ENCODE measurements around the gene ST6GALNAC3.
"Not testable (repeated sequence)": the region's sequence is repeated elsewhere in the genome, so short reads cannot be mapped to it uniquely, and the experiment has no call there.

The ST6GALNAC3 gene

GRCh38 chr1:76190749-76191424 lies 116.3 kb downstream of the ST6GALNAC3 start:
- no peak for DNase-seq (ENCODE audit: low read depth)

GRCh38 chr1:76191561-76191960 lies 117.0 kb downstream of the ST6GALNAC3 start:
- DNase-seq (ENCODE audit: low read depth) = no peak

DNA sequence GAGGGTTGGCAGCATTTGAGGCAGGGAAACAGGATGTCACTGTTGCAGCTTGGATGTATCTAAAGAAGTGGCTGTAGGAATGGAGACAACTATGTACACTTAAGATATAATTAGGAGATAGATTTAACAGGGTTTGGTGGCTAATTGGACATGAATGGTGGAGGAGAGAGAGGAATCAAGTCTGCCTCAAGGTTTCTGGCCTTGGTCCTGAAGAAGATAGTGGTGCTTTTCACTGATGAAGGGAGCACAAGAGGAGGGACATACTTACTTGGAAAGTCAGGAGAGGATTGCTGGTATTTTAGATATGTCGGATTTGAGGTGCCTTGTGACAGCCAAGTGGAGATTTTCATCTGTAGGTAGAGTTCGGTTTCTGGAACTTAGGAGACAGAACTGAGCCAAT lies 123.9 kb downstream of the ST6GALNAC3 start:
- DNase-seq (ENCODE audit: low read depth) = no peak

GRCh38 chr1:76202670-76203069 lies 128.1 kb downstream of the ST6GALNAC3 start:
- DNase-seq (ENCODE audit: low read depth) = no peak

- DNase-seq (ENCODE audit: low read depth) = no peak
Measured at GRCh38 chr1:76203127-76203526, 128.6 kb downstream of the ST6GALNAC3 start.

- DNase-seq (ENCODE audit: low read depth) = no peak
Measured at GRCh38 chr1:76209238-76209637, 134.7 kb downstream of the ST6GALNAC3 start.

DNA sequence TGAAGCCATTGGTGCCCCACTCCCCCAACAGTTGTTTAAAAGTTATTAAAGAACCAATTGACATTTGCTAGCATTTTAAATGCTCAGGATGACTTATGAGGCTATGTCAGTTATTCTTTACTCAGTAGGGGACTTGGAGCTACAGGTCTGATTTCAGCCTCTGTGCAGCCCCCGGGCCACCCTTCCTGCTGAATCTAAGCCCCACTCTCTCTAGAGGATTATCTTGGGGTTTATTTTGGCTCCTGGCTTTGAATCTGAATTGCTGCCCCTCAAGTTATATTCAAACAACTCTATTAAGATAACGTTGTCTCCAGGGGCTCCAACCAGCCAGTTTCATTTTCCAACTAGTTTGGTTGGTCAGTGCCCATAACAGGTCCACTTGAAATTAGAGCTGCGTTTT lies 135.1 kb downstream of the ST6GALNAC3 start:
- no peak for DNase-seq (ENCODE audit: low read depth)

DNA sequence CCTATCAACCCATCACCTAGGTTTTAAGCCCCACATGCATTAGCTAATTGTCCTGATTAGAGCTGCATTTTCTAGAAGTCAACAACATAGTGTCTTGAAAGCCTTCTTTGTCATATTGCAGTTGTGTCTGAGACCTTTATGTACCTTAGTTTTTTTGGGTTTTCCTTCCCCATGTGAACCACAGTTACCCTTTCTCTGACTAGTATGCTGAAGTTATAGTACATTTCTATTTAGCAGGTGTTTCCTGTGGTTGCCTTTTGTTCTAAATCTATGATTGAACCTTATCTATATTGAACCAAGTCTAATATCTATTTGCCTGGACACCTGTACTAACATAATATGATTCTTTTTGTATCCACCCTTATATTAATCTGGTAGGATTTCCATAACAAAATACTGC lies 135.6 kb downstream of the ST6GALNAC3 start:
- no peak for DNase-seq (ENCODE audit: low read depth)

DNA sequence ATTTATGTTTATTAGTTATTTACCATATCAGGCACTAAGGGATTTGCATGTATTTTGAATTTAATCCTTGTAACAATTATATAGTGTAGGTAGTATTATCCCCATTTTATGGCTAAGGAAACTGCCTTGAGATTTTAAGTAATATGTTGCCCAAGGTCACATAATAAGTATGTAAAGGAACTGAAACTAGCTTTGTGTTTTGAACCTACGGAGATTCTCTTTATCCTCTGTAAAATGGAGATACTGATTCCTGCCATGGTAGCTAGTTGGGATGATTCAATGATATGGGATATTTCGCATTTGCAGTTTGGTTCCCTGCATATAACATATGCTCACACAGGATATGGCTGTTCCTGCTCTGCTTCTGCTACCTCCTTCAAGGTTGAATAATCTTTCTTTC lies 144.3 kb downstream of the ST6GALNAC3 start:
- DNase-seq (ENCODE audit: low read depth) = no peak

DNA sequence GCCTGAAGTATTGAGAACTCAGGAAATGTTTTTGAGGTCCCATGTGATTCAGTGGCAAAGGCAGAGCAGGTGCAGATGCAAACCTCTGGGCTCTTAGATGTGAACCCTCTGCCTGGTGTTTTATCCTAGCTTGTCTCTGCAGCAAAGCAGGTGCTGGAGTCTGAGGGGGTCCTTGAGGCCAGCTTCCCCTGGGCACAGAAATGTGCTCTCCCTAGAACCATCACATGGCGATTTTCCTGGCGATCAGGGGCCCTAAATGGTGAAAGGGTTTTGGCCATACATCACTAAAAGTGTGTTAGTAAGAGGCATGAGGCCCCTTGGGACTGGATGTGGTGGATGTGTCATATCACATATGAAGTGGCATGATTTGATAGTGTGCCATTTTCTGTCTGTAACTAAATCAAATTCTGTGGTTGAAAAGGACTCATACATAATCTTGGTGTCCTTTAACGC lies 144.8 kb downstream of the ST6GALNAC3 start:
- no peak for DNase-seq (ENCODE audit: low read depth)

DNA sequence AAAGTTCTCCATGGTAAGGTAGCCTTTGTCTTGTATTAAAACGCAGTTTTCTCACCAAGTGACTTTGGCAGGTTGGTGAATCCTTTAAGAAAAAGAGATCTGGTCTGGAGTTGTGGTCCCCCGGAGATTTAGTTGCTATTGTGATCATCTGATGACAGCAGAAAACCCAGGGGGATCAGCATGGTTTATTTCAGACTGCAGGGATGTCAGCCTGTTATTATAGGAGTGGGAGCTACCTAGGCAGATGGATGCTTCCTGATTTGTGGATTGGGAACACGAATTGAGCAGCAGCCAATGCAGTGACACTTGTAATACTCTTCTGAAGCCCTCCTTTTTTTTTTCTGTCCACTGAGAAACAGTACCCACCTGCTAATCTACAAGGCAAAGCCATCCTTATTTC lies 150.2 kb downstream of the ST6GALNAC3 start:
- DNase-seq (ENCODE audit: low read depth) = no peak

GRCh38 chr1:76225526-76225925 lies 151.0 kb downstream of the ST6GALNAC3 start:
- no peak for DNase-seq (ENCODE audit: low read depth)

DNA sequence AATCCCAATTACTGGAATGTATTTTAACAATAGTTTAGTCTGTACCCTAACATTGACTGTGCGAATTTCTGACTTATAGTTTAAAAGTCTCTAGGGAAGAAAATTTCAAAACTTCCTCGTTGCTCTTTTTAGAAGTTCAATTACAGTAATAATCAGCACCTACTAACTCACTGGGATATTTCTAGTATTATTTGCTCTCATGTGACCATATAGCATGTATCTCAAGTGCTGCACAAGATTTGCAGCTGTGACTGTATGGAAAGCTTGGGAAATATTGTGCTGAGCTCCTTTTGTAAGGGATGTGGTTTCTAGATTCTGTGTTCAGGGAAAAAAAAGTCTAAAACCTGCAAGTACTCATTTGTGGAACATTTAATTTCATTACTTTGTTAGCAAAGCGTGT lies 153.1 kb downstream of the ST6GALNAC3 start:
- DNase-seq (ENCODE audit: low read depth) = no peak

DNA sequence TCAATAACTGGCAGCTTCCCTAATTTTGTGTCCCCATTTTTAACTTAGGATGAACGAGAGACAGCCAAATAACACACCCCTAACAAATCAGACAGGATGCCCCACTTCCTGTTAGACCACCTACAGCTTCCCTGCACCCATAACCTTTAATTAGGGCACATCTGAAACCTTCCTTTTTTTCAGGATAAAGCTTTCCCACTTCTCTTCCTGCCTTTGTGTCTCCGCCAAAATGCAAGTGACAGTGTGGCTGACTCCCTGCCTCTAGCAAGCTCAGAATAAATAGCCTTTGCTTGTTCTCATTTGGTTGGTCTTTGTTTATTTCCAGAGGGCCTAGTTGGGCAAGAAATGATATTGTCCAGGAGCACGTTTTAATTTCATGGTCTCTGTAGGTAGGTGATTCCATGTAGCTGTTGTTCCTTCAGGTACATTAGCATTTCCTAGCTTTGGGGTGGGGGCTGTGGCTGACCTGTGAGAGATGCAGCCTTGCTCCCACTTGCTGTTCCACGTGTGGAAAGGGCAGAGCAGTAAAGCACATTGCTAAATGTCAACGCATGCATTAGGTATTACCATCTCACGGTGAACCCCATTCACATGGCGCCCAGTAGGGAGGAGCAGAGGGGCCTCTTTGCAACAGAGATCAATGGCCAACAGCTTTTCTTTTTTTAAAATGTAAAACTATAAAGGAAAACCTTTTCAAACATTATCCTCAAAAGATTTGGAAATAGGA lies 154.9 kb downstream of the ST6GALNAC3 start:
- no peak for DNase-seq (ENCODE audit: low read depth)

- DNase-seq (ENCODE audit: low read depth) = no peak
Measured at GRCh38 chr1:76230842-76231281, 156.3 kb downstream of the ST6GALNAC3 start.

GRCh38 chr1:76231320-76231719 lies 156.8 kb downstream of the ST6GALNAC3 start:
- DNase-seq (ENCODE audit: low read depth) = no peak

GRCh38 chr1:76232666-76233065 lies 158.1 kb downstream of the ST6GALNAC3 start:
- no peak for DNase-seq (ENCODE audit: low read depth)

- no peak for DNase-seq (ENCODE audit: low read depth)
Measured at GRCh38 chr1:76234061-76234460, 159.5 kb downstream of the ST6GALNAC3 start.

DNA sequence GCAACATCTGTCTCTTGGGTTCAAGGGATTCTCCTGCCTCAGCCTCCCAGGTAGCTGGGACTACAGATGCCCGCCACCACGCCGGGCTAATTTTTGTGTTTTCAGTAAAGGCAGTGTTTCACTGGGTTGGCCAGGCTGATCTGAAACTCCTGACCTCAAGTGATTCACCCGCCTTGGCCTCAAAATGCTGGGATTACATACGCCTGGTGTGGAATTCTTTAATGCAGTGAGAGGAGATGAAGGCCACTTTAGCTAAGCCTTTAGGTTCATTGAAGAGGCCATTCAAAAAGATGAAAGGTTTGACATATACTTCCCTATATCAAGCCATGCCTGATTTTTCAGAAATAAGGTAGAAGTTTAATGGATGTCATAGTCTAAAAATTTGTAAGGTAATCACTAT lies 162.7 kb downstream of the ST6GALNAC3 start:
- no peak for DNase-seq (ENCODE audit: low read depth)

- peak; percentile 7 for DNase-seq (ENCODE audit: low read depth)
Measured at GRCh38 chr1:76238094-76238628, 163.6 kb downstream of the ST6GALNAC3 start.

- DNase-seq (ENCODE audit: low read depth) = no peak
Measured at GRCh38 chr1:76239470-76239918, 164.9 kb downstream of the ST6GALNAC3 start.

GRCh38 chr1:76240316-76240715 lies 165.8 kb downstream of the ST6GALNAC3 start:
- no peak for DNase-seq (ENCODE audit: low read depth)

DNA sequence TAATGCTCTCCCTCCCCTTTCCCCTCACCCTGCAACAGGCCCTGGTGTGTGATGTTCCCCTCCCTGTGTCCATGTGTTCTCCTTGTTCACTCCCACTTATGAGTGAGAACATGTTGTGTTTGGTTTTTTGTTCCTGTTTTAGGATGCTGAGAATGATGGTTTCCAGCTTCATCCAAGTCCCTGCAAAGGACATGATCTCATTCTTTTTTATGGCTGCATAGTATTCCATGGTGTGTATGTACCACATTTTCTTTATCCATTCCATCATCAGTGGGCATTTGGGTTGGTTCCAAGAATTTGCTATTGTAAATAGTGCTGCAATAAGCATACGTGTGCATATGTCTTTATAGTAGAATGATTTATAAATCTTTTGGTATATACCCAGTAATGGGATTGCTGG lies 168.0 kb downstream of the ST6GALNAC3 start:
- DNase-seq (ENCODE audit: low read depth) = not testable (repeated sequence)

Measured in ELR (cell line).